Mesendoderm (in vitro differentiated cells): ENCODE data around the gene TMEM100.

ENCODE experiments used
- DNase-seq: peaks from one replicate; pipeline ENCODE4 v3.0.0; 2013
- H2AK5ac ChIP-seq: 2 replicates; pipeline ENCODE4 v1.6.1; 2013; ENCODE audit warnings: low read length, inconsistent platforms
- H2BK120ac ChIP-seq: 2 replicates; pipeline ENCODE4 v1.6.1; 2013; ENCODE audit warnings: low read depth, mild to moderate bottlenecking, low read length, moderate library complexity, mixed read lengths
- H2BK15ac ChIP-seq: replicated peaks from 2 replicates; pipeline ENCODE4 v1.6.1; 2013; ENCODE audit warnings: low read depth, mild to moderate bottlenecking, moderate library complexity
- H2BK5ac ChIP-seq: 2 replicates; pipeline ENCODE4 v1.6.1; 2013; ENCODE audit warnings: low read length, inconsistent platforms
- H3K18ac ChIP-seq: 2 replicates; pipeline ENCODE4 v1.6.1; 2013; ENCODE audit warnings: mild to moderate bottlenecking, low read length, mixed read lengths
- H3K23ac ChIP-seq: one replicate; pipeline ENCODE4 v1.6.1; 2013; ENCODE audit warnings: low read length
- H3K27ac ChIP-seq: 2 replicates; pipeline ENCODE4 v1.5.1; 2013; ENCODE audit warnings: low read depth, mild to moderate bottlenecking, inconsistent platforms, low read length, moderate library complexity
- H3K27me3 ChIP-seq: 2 replicates; pipeline ENCODE4 v1.6.1; 2013; ENCODE audit warnings: low read length, control low read depth, mild to moderate bottlenecking, inconsistent platforms; ENCODE audit not compliant: insufficient read depth, poor library complexity
- H3K36me3 ChIP-seq: 2 replicates; pipeline ENCODE4 v1.6.1; 2013; ENCODE audit warnings: low read length, inconsistent platforms; ENCODE audit not compliant: control insufficient read depth, insufficient read depth
- H3K4ac ChIP-seq: one replicate; pipeline ENCODE4 v1.6.1; 2013; ENCODE audit warnings: low read depth, mild to moderate bottlenecking, low read length, moderate library complexity
- H3K4me1 ChIP-seq: 2 replicates; pipeline ENCODE4 v1.6.1; 2013; ENCODE audit warnings: low read depth, low read length, inconsistent platforms; ENCODE audit not compliant: control insufficient read depth
- H3K4me2 ChIP-seq: 2 replicates; pipeline ENCODE4 v1.6.1; 2013; ENCODE audit warnings: low read length
- H3K4me3 ChIP-seq: 2 replicates; pipeline ENCODE4 v1.5.1; 2013; ENCODE audit warnings: mild to moderate bottlenecking, low read length
- H3K56ac ChIP-seq: one replicate; pipeline ENCODE4 v1.6.1; 2013; ENCODE audit warnings: low read length
- H3K79me1 ChIP-seq: 2 replicates; pipeline ENCODE4 v1.6.1; 2013; ENCODE audit warnings: low read length, inconsistent platforms
- H3K79me2 ChIP-seq: 2 replicates; pipeline ENCODE4 v1.6.1; 2013; ENCODE audit warnings: mild to moderate bottlenecking, low read length; ENCODE audit not compliant: control insufficient read depth, insufficient read depth
- H3K9ac ChIP-seq: 2 replicates; pipeline ENCODE4 v1.6.1; 2013; ENCODE audit warnings: low read length, inconsistent platforms
- H4K5ac ChIP-seq: one replicate; pipeline ENCODE4 v1.6.1; 2013; ENCODE audit warnings: low read length
- H4K8ac ChIP-seq: one replicate; pipeline ENCODE4 v1.6.1; 2013; ENCODE audit warnings: low read depth, mild to moderate bottlenecking, control low read depth, low read length, moderate library complexity
- WGBS: extraction: QIAGEN DNeasy Blood & Tissue Kit; methylation state at CpG from one replicate; pipeline ENCODE4 v1.1.7; 2013; ENCODE audit warnings: low lambda C conversion rate, missing lambda C conversion rate; ENCODE audit not compliant: insufficient coverage; ENCODE audit errors: extremely low coverage; 5-methylcytosine and 5-hydroxymethylcytosine counted together

The TMEM100 gene

DNA sequence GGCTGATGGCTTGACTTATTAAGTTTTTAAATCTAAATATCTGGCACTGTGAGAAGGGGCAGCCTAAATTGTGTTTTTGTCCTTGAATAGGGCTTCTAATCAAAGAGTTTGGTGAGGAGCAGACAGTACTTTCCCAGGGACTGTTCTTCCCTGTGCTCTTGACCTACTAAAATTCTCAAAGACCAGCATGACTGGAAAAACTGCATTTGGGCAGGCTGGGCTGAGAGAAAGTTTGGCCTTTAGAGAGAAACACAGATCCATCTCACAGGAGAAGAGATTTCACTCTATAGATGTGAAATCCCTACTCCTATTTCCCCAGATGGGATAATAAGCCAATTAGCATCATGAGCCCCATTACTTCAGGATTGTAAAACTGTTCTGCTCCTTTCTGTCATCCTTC, 35.5 kb upstream of the TMEM100 start:
- H4K5ac ChIP-seq = no peak overlapping the region
- DNase-seq = no peak
- H3K27me3 ChIP-seq = no peaks in the 10 kb centered on the region
- H2BK15ac ChIP-seq = no peak overlapping the region
- no peak overlapping the region for H2AK5ac ChIP-seq
- no peak overlapping the region for H3K4ac ChIP-seq
- no peak overlapping the region for H3K23ac ChIP-seq
- H3K4me3 ChIP-seq = no peak overlapping the region
- H2BK5ac ChIP-seq = no peak overlapping the region
- H3K4me1 ChIP-seq = no peaks in the 10 kb centered on the region
- H3K4me2 ChIP-seq = no peak overlapping the region
- H3K27ac ChIP-seq = no peak overlapping the region
- no peak overlapping the region for H3K18ac ChIP-seq
- H4K8ac ChIP-seq = no peak overlapping the region
- H3K79me1 ChIP-seq = peaks cover 6% of the 10 kb centered on the region
- H3K56ac ChIP-seq = no peak overlapping the region
- peaks cover 2% of the 10 kb centered on the region for H3K79me2 ChIP-seq
- no peaks in the 10 kb centered on the region for H3K36me3 ChIP-seq
- H3K9ac ChIP-seq = no peak overlapping the region
- H2BK120ac ChIP-seq = no peak overlapping the region

DNA sequence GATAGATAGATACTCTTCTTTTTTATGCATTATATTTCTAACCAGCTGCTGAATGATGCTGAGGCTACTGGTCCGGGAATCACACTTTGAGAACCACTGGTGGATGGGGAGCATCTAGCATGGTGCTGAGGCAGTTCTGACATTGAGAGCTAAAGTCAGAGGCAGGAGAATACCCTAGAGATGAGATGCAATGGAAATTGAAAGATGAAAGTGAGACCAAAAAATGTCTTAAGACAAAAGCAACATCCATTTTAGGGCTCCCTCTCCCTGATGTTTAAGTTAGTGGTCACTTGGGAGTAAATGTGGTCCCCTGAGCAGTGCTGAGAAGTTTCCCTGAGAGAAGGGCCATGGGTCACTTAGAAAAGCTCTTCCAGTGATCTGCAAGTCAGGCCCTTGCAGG, 35.0 kb upstream of the TMEM100 start:
- Histone ChIP-seq H2BK120ac (no peak overlapping the region), H3K56ac (no peak overlapping the region), H3K27ac (no peak overlapping the region), H4K5ac (no peak overlapping the region), H3K23ac (no peak overlapping the region), H3K4me1 (no peaks in the 10 kb centered on the region), H3K4me3 (no peak overlapping the region), H3K9ac (no peak overlapping the region), H4K8ac (no peak overlapping the region), H2BK5ac (no peak overlapping the region), H3K79me2 (peaks cover 2% of the 10 kb centered on the region), H3K27me3 (no peaks in the 10 kb centered on the region), H2BK15ac (no peak overlapping the region), H3K4me2 (no peak overlapping the region), H3K4ac (no peak overlapping the region), H3K79me1 (peaks cover 6% of the 10 kb centered on the region), H3K36me3 (no peaks in the 10 kb centered on the region), H3K18ac (no peak overlapping the region), H2AK5ac (no peak overlapping the region)
- no CpG with 5 or more reads among the region's 1 CpG for WGBS
- no peak for DNase-seq

GRCh38 chr17:55756689-55757088, 34.0 kb upstream of the TMEM100 start:
- H3K79me2 ChIP-seq = peaks cover 2% of the 10 kb centered on the region
- H3K56ac ChIP-seq = no peak overlapping the region
- H3K79me1 ChIP-seq = peaks cover 9% of the 10 kb centered on the region
- no peaks in the 10 kb centered on the region for H3K27me3 ChIP-seq
- no peak overlapping the region for H3K4ac ChIP-seq
- no peak overlapping the region for H4K8ac ChIP-seq
- H3K23ac ChIP-seq = no peak overlapping the region
- WGBS = 100% methylated on average over 1 of the region's 2 CpGs
- H2BK15ac ChIP-seq = no peak overlapping the region
- H2BK120ac ChIP-seq = no peak overlapping the region
- DNase-seq = no peak
- H2AK5ac ChIP-seq = no peak overlapping the region
- H3K36me3 ChIP-seq = no peaks in the 10 kb centered on the region
- no peak overlapping the region for H3K4me3 ChIP-seq
- H3K9ac ChIP-seq = no peak overlapping the region
- no peak overlapping the region for H4K5ac ChIP-seq
- H3K18ac ChIP-seq = no peak overlapping the region
- H3K27ac ChIP-seq = no peak overlapping the region
- peaks cover 2% of the 10 kb centered on the region for H3K4me1 ChIP-seq
- no peak overlapping the region for H2BK5ac ChIP-seq
- H3K4me2 ChIP-seq = no peak overlapping the region

DNA sequence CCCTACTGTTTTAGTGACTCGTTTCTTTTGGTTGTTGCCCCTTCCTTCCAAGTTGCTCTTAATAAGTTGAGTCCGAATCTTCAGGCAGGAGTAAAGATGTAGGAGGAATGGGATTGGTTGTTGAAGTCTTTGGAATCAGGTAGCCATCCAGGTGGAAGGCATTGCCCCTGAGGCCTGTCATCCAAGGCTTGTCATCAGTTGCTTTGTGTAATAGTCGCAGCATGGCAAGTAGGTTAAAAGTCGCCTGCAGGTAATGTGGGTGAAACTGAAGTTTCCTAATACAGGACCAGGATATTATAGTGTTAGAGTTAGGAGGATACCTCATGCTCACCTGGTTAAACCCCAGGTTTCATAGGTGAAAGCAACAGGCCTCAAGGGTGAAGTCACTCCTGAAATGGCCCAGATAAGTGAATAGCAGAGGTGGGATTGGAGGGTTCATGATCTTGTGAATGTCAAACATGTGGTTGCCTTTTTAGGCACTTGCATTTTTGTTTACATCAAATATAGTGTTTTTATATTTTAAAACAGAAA, 29.1 kb upstream of the TMEM100 start:
- Histone ChIP-seq H3K56ac (peak overlapping the region; percentile 93), H3K4me3 (peak overlapping the region; percentile 78), H3K79me1 (peaks cover 7% of the 10 kb centered on the region), H3K4me1 (peaks cover 2% of the 10 kb centered on the region), H2BK5ac (no peak overlapping the region), H3K79me2 (peaks cover 2% of the 10 kb centered on the region), H2BK15ac (no peak overlapping the region), H2BK120ac (no peak overlapping the region), H3K9ac (peak overlapping the region; percentile 90), H3K4me2 (peak overlapping the region; percentile 85), H3K18ac (peak overlapping the region; percentile 10), H2AK5ac (no peak overlapping the region), H3K4ac (no peak overlapping the region), H3K27ac (no peak overlapping the region), H4K5ac (no peak overlapping the region), H4K8ac (no peak overlapping the region), H3K23ac (no peak overlapping the region), H3K27me3 (no peaks in the 10 kb centered on the region), H3K36me3 (no peaks in the 10 kb centered on the region)
- no peak for DNase-seq
- WGBS = no CpG with 5 or more reads among the region's 4 CpGs

- Histone ChIP-seq H3K79me2 (peaks cover 2% of the 10 kb centered on the region), H3K4me1 (peaks cover 2% of the 10 kb centered on the region), H3K23ac (no peak within 1 kb of the TSS), H3K27me3 (no peaks in the 10 kb centered on the region), H2AK5ac (no peak within 1 kb of the TSS), H2BK15ac (no peak within 1 kb of the TSS), H3K4me2 (peak within 1 kb of the TSS; percentile 85), H3K4me3 (peak within 1 kb of the TSS; percentile 78), H3K27ac (peak within 1 kb of the TSS; percentile 95), H3K36me3 (no peaks in the 10 kb centered on the region), H3K4ac (no peak within 1 kb of the TSS), H3K79me1 (peaks cover 7% of the 10 kb centered on the region), H3K56ac (peak within 1 kb of the TSS; percentile 93), H4K8ac (no peak within 1 kb of the TSS), H3K18ac (peak within 1 kb of the TSS; percentile 42), H4K5ac (no peak within 1 kb of the TSS), H3K9ac (peak within 1 kb of the TSS; percentile 90), H2BK5ac (peak within 1 kb of the TSS; percentile 76), H2BK120ac (no peak within 1 kb of the TSS)
- DNase-seq = peak; percentile 97
- no CpG with 5 or more reads among the region's 53 CpGs for WGBS
Observed at GRCh38 chr17:55750750-55751657, 28.3 kb upstream of the TMEM100 start, which contains the start of gene PCTP. Gene PCTP (plus strand): TSS chr17:55751051. CDS start chr17:55751104, 53 bp downstream.
